Effector CD4-positive, alpha-beta T cell (primary cell): ENCODE results near the gene BNC2.
"Not testable (repeated sequence)": the region's sequence is repeated elsewhere in the genome, so short reads cannot be mapped to it uniquely, and the experiment has no call there.

Experiments used
- DNase-seq: peaks from one replicate; pipeline ENCODE4 v3.0.0-alpha.2; 2020

The BNC2 gene

GRCh38 chr9:16579872-16580432, 290.5 kb downstream of the BNC2 start:
- DNase-seq = no peak

GRCh38 chr9:16575986-16576245, 294.6 kb downstream of the BNC2 start:
- DNase-seq = no peak

GRCh38 chr9:16575142-16575985, 295.1 kb downstream of the BNC2 start:
- no peak for DNase-seq

- DNase-seq = no peak
These were observed 298.3 kb downstream of the BNC2 start for GRCh38 chr9:16572005-16572734.

GRCh38 chr9:16571127-16571802, 299.2 kb downstream of the BNC2 start:
- DNase-seq = no peak

GRCh38 chr9:16563446-16563845, 307.0 kb downstream of the BNC2 start:
- no peak for DNase-seq

GRCh38 chr9:16561121-16561520, 309.3 kb downstream of the BNC2 start:
- DNase-seq = no peak

- DNase-seq = no peak
These were observed 310.9 kb downstream of the BNC2 start for GRCh38 chr9:16559418-16560188.

GRCh38 chr9:16555802-16556201, 314.7 kb downstream of the BNC2 start:
- no peak for DNase-seq

GRCh38 chr9:16553869-16554540, 316.5 kb downstream of the BNC2 start:
- no peak for DNase-seq

GRCh38 chr9:16552252-16552651, 318.2 kb downstream of the BNC2 start:
- DNase-seq = no peak

GRCh38 chr9:16551692-16552091, 318.8 kb downstream of the BNC2 start:
- DNase-seq = no peak

- no peak for DNase-seq
These were observed 324.8 kb downstream of the BNC2 start for GRCh38 chr9:16545639-16546038.

GRCh38 chr9:16544842-16545241, 325.6 kb downstream of the BNC2 start:
- DNase-seq = no peak

GRCh38 chr9:16543686-16544085, 326.8 kb downstream of the BNC2 start:
- DNase-seq = no peak

- DNase-seq = no peak
These were observed 327.2 kb downstream of the BNC2 start for GRCh38 chr9:16543225-16543624.

- no peak for DNase-seq
These were observed 328.2 kb downstream of the BNC2 start for GRCh38 chr9:16542290-16542689.

- DNase-seq = no peak
These were observed 329.5 kb downstream of the BNC2 start for GRCh38 chr9:16540743-16541613.

- DNase-seq = not testable (repeated sequence)
These were observed 330.8 kb downstream of the BNC2 start for GRCh38 chr9:16539626-16540025.

GRCh38 chr9:16535555-16535954, 334.9 kb downstream of the BNC2 start:
- no peak for DNase-seq
